Measurements from ENCODE around the gene CCBE1.

- TF ChIP-seq POLR2A (IDR thresholded peaks at IDR 0.05; ENCODE audit: low read length) (no peak), GATA1 (IDR thresholded peaks at IDR 0.05; ENCODE audit: low read depth, low read length) (no peak)
Measured at GRCh38 chr18:59481436-59481835, 215.8 kb downstream of the CCBE1 start.

Data from erythroblast (primary cell).